Measurements from ENCODE around the gene RHOT2.

RHOT2 gene

DNA sequence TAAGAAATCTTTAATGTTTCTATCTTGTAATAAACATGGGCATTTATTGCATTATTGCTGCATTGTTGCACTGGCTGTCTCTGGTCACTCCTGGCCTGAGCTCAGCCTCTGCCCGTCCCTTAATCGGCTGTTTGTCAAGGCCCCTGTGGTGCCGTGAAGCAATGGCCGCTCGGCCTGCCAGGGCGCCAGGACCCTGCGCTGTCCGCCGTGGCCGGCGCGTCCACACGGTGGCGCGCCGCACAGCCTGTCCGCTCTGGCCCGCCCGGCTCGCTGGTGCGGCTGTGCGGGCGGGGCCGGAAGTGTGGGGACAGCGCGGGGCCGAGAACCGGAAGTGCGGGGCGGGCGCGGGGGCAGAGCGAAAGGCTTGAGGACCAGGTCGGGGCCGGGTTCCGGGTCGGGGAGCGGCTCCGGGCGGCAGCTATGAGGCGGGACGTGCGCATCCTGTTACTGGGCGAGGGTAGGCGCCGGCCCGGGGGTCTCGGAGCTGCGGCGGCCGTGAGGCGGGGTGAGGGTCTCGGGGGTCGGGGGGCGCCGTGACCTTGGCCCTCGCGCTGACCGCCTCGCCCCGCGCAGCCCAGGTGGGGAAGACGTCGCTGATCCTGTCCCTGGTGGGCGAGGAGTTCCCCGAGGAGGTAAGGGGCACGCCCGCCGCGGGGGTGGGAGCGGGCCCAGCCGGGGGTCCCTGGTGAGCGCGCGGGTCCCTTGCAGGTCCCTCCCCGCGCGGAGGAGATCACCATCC lies at the start of gene RHOT2:
Gene RHOT2 (plus strand): TSS at position 353 of the 739 bp plus-strand sequence. CDS start 68 bp downstream, at position 421.
- peak; percentile 89 for DNase-seq (ENCODE audit: low spot score)

DNA sequence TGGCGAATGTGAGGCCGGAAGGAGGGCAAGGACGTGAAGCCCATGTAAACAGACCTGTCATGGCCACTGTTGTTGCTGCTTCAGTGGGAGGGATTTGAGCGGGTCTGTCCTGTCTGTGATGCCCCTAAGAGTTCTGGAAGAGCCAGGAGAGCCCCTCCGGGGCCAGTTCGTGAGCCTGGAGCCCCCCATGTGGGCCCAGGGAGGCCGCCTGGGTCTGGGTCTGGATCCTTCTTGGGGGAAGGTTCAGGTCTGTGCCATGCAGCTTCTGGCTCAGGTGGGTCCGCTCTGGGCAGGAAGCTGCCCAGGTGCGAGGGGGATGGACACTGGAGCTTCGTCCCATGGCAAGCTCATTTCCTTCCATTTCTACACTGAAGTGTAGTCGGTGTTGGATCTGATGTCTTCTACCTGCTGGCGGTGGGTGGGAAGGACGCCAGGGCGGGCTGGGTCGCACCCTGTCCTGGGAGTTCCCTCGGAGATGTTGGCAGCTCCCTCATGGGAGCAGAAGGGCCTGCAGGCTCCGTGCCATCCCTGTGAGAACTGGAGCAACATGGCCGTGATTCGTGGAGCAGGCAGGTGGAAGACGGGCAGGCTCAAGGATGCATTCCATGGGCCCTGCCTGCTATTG lies 48.3 kb upstream of the RHOT2 start:
- no peak for DNase-seq (ENCODE audit: low spot score)

DNA sequence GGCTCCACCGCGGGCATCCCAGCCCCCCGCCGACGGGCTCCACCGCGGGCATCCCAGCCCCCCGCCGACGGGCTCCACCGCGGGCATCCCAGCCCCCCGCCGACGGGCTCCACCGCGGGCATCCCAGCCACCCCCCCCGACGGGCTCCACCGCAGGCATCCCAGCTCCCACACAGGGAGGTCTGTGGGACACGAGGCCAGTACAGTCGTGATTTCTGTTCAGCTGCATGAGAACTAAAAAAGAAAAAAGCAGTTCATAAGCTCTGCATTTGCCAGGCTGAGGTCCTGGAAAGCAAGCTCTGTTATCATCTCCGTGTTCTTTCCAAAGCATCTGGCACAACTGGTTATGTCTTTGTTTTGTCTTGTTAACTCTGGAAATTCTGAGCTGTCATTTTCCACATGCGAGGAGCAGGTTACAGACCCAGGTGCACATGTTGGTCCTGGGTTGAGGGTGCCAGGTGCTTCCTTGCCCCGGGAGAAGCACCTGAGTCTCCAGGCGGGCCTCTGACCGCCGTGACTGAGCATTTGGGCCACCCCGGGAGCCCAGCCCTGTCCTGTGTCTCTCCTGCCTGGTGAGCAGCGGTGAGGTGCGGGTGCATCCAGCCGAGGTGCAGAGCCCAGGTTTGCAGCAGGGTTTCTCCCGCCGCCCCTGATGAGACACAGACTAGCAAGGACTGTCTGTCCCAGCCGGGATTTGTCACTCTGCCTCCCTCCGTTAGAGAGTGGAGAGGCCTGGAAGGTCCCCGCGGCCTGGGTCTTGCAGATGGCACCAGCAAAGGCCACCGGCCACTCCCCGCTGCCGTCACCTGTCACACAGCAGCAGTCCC lies 47.0 kb upstream of the RHOT2 start:
- no peak for DNase-seq (ENCODE audit: low spot score)

DNA sequence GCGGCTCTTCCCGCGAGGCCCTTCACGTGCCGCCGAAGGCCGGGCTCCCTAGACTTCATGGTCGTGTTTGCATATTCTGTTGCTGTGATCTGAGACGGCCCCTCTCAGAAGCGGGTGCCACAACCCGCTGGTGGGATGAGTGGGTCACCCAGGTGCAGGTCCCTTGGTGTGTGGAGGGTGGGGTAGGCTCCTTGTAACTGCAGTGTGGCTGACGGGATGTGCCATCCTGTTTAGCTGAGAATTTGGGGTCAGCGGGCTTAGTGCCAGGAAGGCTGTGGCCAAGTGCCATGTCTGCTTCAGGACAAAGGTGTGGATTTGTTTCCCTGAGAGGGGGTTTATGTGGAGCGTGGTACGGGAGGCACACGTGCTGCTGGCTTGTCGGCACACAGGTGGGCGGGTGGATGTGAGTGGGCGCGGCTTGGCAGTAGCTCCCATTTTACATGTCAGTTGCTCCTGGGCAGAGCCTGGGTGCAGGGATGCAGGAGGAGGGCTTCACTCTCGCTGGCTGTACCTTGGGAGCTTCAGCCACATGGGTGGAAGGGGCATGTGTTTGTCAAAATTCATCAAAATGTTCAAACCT lies 46.3 kb upstream of the RHOT2 start:
- no peak for DNase-seq (ENCODE audit: low spot score)

DNA sequence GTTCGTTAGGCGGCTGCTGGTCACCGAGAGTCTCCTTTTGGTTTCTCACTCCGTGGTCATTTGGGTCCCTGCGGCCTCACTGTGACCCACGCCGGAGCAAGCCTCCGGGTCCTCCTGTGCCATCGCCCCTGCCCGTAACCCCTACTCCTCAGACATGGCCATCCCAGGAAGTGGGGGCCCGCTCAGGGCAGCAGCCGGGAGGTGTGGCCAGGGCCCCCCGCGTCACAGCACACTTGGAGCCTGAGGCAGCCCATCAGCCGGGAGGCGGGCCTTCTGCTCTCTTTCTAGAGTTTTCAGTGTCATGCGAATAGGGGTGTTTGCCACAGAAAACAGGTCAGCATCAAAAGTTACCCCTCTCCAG lies 45.0 kb upstream of the RHOT2 start:
- DNase-seq (ENCODE audit: low spot score), result no peak

DNA sequence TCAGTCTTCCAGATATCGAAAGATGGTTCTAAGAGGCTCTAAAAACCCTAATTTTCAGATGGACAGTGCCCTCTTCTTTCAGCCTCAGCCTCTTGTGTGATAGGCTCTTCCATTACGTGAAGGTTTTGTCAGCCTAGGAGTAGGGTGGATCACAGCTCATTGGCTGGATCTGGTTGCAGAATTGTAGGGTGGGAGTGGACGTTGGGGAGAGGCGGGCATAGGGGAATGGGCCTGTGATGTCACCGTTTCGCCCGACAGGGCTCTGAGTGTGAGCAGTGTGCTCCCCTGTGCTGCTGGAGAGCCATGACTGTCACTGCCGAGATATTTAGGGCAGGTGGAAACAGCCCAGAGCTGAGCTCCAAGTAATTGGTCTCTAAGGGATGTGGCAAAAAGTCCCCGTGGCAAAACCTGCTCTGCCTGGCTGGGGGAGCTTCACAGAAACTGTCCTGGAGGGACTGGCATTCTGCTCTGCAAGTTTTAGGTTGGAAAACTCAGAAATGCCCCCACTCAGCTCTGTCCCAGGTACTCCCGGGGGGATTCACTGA lies 43.3 kb upstream of the RHOT2 start:
- no peak for DNase-seq (ENCODE audit: low spot score)

DNA sequence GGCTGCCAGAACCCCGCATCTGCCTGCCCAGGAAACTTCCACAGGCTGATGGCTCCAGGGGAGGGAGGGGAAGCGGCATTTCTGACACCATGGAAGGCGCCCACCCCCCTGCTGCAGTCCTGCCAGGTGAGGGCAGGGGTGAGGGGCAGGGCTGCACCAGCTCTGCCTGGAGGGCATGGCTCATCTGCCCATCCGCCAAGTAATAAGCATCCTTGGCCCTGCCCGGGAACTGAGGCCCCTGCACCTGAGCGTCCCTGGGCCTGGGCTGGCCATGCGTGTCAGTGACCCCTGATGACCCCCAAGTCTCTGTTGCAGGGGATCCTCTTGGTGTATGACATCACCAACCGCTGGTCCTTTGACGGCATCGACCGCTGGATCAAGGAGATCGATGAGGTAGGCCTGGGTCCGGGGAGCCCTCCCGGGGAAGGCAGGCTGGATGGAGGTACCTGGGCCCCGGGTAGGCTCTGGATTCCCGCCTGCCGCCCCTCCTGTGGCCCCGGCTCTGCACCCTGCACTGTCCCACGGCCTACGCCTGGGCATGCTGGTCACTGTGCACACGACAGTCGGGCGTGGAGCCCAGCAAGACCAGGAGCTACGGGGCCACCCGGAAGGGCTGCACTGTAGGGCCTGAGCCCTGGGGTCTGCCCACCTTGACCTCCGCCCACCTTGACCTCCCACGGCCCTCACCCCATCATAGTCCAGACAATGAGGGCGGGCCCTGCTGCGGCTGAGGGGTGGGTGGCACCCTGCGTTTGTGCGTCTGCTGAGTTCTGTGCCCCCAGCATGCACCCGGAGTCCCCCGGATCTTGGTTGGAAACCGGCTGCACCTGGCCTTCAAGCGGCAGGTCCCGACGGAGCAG lies 42.6 kb upstream of the RHOT2 start:
- no peak for DNase-seq (ENCODE audit: low spot score)

DNA sequence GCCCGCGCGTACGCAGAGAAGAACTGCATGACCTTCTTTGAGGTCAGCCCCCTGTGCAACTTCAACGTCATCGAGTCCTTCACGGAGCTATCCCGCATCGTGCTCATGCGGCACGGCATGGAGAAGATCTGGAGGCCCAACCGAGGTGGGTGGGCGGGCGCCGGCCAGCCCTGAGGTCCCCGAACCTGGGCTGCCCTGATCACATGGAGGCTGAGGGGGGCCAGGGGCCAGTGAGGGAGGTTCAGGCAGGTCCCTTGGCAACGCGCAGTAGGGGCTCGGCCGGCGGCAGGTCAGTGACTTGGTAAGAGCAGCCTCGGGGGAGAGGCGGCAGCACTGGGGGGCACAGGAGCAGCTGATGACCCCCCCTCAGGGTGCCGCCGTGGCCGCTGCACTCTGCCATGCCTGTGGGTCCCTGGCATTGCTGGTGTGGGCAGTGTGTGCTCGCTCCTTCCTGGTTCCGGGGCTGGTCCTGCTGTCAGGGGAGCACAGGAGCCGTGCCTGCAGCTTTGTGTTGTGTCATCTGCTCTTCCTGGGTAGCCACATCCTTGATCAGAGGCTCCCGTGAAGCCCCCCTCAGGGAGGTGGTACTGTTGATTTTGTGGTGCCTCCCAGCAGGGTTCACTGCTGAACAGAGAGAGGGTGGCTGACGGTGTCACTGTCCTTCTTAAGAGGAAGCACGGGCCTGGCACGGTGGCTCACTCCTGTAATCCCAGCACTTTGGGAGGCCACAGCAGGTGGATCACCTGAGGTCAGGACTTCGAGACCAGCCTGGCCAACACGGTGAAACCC lies 41.8 kb upstream of the RHOT2 start:
- no peak for DNase-seq (ENCODE audit: low spot score)

DNA sequence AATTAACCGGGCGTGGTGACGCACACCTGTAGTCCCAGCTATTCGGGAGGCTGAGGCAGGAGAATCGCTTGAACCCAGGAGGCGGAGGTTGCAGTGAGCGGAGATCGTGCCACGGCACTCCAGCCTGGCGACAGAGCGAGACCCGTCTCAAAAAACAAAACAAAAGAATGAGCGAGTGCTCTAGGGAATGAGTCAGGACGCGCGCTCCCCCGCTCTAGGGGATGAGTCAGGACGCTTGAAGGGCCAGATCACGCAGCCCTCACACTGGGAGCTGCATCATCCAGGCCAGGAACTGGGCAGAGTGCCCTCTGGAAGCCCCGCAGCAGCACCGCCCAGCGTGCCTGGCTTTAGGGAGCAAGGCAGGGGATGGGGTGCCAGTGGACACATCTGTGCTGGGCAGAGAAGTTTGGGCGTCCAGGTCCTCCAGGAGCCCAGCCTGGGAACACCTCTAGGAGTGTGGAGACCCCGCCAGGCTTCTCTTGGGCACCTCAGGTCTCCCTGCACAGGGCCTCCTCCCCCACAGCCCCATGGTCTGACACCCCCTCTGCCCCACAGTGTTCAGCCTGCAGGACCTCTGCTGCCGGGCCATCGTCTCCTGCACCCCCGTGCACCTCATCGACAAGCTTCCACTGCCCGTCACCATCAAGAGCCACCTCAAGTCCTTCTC lies 41.0 kb upstream of the RHOT2 start:
- peak; percentile 99 for DNase-seq (ENCODE audit: low spot score)

DNA sequence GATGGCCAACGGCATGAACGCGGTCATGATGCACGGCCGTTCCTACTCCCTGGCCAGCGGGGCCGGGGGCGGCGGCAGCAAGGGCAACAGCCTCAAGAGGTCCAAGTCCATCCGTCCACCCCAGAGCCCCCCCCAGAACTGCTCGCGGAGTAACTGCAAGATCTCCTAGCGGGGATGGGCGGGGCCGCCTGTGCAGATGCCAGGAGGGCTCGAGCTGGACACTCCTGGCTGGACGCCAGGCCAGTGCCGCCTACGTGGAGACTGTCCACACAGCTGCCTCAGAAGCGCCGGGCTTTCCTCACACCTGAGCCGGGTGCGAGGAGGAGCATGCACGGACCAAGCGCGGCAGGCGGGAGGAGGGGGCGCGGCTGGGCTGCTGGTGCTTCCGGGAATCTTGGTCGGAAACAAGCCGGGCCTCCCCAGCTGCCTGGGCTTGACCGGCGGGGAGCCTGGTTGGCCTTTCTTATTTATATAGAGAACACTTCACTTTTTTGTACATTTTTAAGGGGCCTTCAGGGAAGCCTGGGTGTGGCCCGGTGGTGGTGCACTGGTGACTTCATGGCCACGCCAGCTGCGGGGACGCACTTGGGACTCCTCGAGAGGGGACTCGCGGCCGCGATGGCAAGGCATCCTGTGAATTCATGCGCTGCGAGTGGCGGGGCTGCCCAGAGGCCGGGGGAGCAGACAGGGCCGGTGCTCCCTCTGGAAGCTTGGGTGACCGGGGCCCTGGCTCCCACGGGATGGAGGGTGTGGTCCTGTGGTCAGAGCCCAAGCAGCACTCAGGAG lies 40.3 kb upstream of the RHOT2 start:
- no peak for DNase-seq (ENCODE audit: low spot score)

DNA sequence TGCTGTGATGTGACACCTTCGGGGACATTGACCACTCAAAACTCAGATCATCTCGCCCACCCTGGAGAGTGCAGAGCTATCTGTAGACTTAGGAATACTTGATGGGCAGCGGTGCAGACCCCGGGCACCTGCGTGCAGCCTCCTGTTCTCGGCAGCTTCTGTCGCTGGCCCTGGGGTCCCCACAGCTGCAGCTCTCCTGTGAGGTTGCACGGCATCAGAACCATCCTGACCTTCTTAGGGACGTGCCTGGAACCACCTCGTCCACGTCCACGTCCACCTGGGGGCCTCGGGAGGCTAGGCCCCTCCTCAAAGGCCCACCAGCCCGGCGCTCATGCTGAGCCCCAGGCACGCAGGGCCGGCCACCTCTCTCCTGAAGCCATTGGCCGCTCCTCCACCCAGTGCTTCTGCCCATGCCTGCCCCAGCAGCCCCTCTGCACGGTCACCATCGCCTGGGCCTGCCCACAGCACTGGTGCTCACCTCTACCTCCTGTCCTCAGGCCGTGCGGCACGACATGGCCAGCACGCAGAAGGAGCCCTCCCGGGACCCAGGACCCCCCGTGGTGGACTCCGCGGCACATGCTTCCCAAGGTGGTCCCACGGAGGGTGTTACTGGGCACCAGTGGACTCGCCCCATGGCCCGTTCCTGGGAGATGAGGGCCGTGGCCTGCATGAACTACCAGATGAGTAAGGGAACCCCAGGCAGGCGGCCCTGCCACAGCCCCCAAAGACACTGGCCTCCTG lies 39.4 kb upstream of the RHOT2 start:
- DNase-seq (ENCODE audit: low spot score), result no peak

DNA sequence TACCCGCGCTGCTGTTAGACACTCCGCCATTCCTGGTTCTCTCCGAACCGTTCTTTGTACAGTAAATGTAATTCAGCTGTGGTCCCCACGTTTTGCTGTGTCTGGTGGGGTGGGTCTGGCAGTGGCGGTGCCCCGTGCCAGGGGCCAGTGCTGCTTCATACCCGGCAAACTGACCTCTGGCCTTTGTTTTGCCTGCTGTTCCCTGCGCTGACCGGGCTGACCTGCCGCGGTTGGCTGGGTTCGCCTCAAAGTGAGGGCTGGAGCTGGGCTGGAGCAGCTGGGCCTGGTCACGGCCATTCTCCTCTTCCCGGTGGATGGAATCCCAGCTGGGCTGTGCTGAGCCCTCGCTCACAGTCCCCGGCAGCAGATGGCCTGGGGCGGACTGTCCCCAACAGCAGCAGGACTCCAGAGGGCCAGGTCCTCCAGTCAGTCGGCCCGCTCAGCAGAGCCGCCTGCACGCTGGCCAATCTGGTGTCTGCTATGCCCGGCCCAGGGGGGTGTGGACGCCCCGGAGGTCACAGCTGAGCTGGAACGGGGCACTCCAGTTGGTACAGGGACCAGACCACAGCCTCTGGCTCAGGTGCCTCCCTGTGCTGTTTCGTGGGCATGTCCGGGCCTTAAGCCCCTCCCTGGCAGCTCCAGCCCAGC lies 38.6 kb upstream of the RHOT2 start:
- no peak for DNase-seq (ENCODE audit: low spot score)

DNA sequence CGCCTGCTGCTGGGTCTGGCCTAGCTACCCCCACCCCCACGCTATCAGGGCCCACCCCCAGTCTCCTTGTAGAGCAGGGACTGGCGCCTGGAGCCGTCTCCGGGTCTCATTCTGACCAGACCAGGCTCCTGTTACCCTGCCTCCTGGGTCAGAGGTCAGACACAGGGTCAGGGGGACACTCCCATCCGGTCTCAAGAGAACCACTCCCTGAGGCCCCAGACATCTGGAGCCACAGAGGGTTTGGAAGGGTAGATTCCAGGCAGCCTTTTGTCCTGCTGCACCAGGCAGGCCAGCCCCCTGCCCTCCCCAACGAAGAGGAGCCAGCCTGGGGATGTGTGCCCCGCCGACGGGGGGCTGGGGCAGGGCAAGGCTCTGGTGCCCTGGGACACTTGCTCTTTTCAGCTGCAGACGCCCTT lies 38.1 kb upstream of the RHOT2 start:
- no peak for DNase-seq (ENCODE audit: low spot score)

DNA sequence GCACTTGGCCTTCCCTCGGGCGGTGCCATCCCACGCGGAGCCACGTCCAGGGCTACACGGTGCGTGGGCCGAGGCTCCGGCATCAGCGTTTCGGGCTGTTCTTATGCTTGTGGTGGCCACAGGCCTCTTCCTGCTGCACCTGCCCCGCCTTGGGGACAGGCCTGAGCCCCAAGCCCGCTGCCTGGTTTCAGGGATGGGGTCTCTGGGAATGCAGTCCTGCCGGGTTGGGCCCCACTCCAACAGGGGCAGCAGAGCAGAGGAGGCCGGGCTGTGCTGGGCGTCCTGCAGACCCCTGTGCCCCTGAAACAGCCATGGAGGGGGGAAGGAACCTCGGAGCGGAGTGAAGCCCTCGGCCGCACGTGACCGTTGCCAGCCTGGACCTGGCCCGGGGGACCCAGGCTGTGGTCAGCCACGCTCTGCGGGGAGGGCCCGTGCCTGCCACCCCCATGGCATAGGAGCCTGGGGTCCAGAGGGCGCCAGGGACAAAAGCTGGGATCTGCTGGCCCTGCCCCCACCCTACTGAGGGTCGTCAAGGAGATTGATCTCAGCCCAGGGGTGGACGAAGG lies 37.6 kb upstream of the RHOT2 start:
- no peak for DNase-seq (ENCODE audit: low spot score)

DNA sequence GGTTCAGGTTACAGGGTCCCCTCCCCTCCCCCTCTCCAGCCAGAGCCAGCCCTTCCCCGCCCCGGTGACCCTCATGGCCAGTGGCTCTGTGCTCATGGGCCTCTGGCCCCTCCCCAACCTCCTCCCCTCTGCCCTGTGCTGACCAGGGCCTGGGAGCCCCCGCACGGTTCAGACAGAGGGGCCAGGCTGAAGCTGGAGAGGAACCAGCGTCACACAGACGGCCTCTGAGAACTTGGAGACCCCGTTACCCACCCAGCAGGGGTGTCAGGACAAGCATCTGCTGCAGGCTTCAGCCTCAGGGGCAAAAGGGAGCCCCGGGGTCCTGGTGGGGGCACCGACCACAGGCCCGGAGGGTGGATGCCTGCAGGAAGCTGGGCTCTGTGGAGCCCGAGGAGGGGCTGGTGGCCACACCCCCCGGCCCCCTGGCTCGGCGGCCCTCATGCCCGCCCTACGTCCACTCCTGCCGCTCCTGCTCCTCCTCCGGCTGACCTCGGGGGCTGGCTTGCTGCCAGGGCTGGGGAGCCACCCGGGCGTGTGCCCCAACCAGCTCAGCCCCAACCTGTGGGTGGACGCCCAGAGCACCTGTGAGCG lies 37.0 kb upstream of the RHOT2 start, which contains the start of gene WFIKKN1:
Gene WFIKKN1 (plus strand): TSS at position 171 of the 591 bp plus-strand sequence. CDS start 269 bp downstream, at position 440.
- no peak for DNase-seq (ENCODE audit: low spot score)

DNA sequence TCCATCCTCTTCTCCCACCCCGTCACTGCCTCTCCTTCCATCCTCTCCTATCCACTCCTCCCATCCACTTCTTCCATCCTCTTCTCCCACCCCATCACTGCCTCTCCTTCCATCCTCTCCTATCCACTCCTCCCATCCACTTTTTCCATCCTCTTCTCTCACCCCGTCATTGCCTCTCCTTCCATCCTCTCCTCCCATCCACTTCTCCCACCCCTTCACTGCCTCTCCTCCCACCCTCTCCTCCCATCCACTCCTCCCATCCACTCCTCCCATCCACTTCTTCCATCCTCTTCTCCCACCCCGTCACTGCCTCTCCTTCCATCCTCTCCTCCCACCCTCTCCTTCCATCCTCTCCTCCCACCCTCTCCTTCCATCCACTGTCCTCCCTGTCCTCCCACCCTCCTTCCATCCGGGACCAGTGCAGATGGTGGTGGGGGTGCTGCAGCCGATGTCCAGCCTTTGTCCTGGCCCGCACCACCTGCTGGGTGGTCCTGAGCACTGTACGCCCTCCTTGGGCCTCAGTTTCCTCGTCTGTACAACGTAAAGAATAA lies 36.0 kb upstream of the RHOT2 start:
- DNase-seq (ENCODE audit: low spot score), result no peak
